CD4-positive, alpha-beta T cell treated with Interleukin-17A for 4 hours (primary cell): ENCODE data around the gene MRPL58.
"Not testable (repeated sequence)": the region's sequence is repeated elsewhere in the genome, so short reads cannot be mapped to it uniquely, and the experiment has no call there.

Experiments used
- DNase-seq: peaks from one replicate; pipeline ENCODE4 v3.0.0-alpha.2; 2020; ENCODE audit warnings: mixed read lengths

MRPL58 gene

GRCh38 chr17:75012346-75013091 lies at the start of gene MRPL58:
MRPL58 (plus strand) TSS chr17:75012670; CDS start chr17:75012687, 17 bp downstream.
- peak; percentile 85 for DNase-seq

- no peak for DNase-seq
Measured at GRCh38 chr17:74963656-74964055, 48.8 kb upstream of the MRPL58 start.

GRCh38 chr17:74964246-74964761 lies 48.2 kb upstream of the MRPL58 start:
- DNase-seq: no peak

- no peak for DNase-seq
Measured at GRCh38 chr17:74964988-74965622, 47.4 kb upstream of the MRPL58 start.

- DNase-seq: no peak
Measured at GRCh38 chr17:74968361-74968780, 44.1 kb upstream of the MRPL58 start.

GRCh38 chr17:74969501-74969900 lies 43.0 kb upstream of the MRPL58 start:
- DNase-seq: not testable (repeated sequence)

GRCh38 chr17:74970395-74970794 lies 42.1 kb upstream of the MRPL58 start:
- DNase-seq: no peak

GRCh38 chr17:74971069-74971841 lies 41.2 kb upstream of the MRPL58 start:
- no peak for DNase-seq

GRCh38 chr17:74971842-74972106 lies 40.7 kb upstream of the MRPL58 start:
- no peak for DNase-seq

GRCh38 chr17:74972107-74972972 lies 40.1 kb upstream of the MRPL58 start, which contains the start of gene HID1:
HID1 (minus strand) TSS chr17:74972759; CDS start chr17:74972656, 103 bp downstream.
- DNase-seq: peak; percentile 90

GRCh38 chr17:74972973-74973328 lies 39.5 kb upstream of the MRPL58 start:
- no peak for DNase-seq

GRCh38 chr17:74975943-74976342 lies 36.5 kb upstream of the MRPL58 start:
- no peak for DNase-seq

- DNase-seq: no peak
Measured at GRCh38 chr17:74977802-74978201, 34.7 kb upstream of the MRPL58 start.

- no peak for DNase-seq
Measured at GRCh38 chr17:74978240-74978639, 34.2 kb upstream of the MRPL58 start.

- no peak for DNase-seq
Measured at GRCh38 chr17:74979408-74980146, 32.9 kb upstream of the MRPL58 start.

- no peak for DNase-seq
Measured at GRCh38 chr17:74981318-74981978, 31.0 kb upstream of the MRPL58 start.

GRCh38 chr17:74981979-74982662 lies 30.3 kb upstream of the MRPL58 start:
- peak; percentile 87 for DNase-seq

GRCh38 chr17:74982663-74983313 lies 29.7 kb upstream of the MRPL58 start:
- DNase-seq: not testable (repeated sequence)

- no peak for DNase-seq
Measured at GRCh38 chr17:74986206-74986576, 26.3 kb upstream of the MRPL58 start.

GRCh38 chr17:74987418-74987908 lies 25.0 kb upstream of the MRPL58 start, which contains the start of gene CDR2L:
CDR2L (plus strand) TSS chr17:74987632; CDS start chr17:74988044, 412 bp downstream.
- peak; percentile 98 for DNase-seq
